ENCODE measurements around the gene EIF1AX. TPM values are rescaled to one million over a fixed set of nuclear protein-coding genes. Genes with fewer than 3 reads are reported as not detected.

EIF1AX gene
- total and polyA plus RNA-seq, 9 of the 15 experiments (the other 6 are each of a cell fraction or from before 2014, with no cell fraction given): 54.2 to 178 (median 73.5) TPM

DNA sequence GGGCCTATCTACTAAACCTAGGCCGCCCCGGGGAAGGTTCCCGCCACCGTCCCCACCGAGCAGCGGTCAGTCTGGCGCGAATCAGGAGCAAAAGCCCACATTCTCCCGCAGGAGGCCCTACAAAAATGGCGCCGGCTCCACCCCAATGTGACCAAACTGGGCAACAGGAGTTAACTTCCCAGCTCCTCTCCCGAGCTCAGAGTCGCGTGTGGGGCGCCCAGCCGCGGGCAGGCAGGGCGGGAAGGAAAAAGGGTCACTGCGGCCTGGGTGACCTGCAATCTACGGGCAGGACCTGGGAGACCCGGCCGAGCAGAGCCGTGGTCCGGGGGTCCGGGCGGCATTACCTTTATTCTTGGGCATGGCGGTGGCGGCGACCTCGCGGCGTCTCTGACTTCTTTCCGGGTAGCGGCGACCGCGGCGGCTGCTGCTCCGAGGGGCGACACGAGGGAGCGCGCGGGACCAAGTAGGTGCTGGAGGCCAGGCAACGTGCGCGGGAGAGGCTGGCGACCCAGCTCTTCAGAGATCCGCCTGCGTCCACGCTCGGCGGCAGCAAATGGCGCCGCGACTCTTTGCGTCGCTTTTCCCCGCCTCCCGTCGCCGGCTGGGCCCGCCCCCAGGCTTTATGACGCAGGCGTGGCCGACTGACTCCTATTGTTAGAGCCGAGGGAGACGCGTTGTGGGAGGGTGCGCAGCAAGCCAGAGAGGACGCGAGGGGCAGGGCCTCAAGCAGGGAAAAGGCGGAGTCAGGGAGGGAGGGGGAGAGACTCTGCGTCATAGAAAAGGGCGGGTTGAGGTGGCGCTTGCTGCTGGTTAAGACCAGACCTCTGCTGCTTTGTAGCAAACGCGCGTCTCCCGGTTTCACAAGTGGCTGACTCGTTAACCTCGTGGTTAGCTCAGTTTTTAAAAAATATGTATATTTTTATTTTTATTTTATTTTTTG is at the start of gene EIF1AX (continued):
- TF ChIP-seq, protein P1, sequence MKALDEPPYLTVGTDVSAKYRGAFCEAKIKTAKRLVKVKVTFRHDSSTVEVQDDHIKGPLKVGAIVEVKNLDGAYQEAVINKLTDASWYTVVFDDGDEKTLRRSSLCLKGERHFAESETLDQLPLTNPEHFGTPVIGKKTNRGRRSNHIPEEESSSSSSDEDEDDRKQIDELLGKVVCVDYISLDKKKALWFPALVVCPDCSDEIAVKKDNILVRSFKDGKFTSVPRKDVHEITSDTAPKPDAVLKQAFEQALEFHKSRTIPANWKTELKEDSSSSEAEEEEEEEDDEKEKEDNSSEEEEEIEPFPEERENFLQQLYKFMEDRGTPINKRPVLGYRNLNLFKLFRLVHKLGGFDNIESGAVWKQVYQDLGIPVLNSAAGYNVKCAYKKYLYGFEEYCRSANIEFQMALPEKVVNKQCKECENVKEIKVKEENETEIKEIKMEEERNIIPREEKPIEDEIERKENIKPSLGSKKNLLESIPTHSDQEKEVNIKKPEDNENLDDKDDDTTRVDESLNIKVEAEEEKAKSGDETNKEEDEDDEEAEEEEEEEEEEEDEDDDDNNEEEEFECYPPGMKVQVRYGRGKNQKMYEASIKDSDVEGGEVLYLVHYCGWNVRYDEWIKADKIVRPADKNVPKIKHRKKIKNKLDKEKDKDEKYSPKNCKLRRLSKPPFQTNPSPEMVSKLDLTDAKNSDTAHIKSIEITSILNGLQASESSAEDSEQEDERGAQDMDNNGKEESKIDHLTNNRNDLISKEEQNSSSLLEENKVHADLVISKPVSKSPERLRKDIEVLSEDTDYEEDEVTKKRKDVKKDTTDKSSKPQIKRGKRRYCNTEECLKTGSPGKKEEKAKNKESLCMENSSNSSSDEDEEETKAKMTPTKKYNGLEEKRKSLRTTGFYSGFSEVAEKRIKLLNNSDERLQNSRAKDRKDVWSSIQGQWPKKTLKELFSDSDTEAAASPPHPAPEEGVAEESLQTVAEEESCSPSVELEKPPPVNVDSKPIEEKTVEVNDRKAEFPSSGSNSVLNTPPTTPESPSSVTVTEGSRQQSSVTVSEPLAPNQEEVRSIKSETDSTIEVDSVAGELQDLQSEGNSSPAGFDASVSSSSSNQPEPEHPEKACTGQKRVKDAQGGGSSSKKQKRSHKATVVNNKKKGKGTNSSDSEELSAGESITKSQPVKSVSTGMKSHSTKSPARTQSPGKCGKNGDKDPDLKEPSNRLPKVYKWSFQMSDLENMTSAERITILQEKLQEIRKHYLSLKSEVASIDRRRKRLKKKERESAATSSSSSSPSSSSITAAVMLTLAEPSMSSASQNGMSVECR (CRISPR knock-in tag; IDR thresholded peaks at IDR 0.05): peak; percentile 32; the same call in 1 of the 2 replicates
- peak in 1 of 2 experiments; percentile 41; a peak in 1 of 4 replicates for TF ChIP-seq SRF (CRISPR knock-in tag; IDR thresholded peaks at IDR 0.05)
- TF ChIP-seq FOXP1 (CRISPR knock-in tag; IDR thresholded peaks at IDR 0.05): no peak
- TF ChIP-seq ZNF24 (IDR thresholded peaks at IDR 0.05): no peak
- TF ChIP-seq ZNF140 (CRISPR knock-in tag; IDR thresholded peaks at IDR 0.05): no peak
- no peak for TF ChIP-seq XRCC4 (IDR thresholded peaks at IDR 0.05; ENCODE audit: extremely low read depth, insufficient read depth, insufficient read length)
- TF ChIP-seq, protein P2, sequence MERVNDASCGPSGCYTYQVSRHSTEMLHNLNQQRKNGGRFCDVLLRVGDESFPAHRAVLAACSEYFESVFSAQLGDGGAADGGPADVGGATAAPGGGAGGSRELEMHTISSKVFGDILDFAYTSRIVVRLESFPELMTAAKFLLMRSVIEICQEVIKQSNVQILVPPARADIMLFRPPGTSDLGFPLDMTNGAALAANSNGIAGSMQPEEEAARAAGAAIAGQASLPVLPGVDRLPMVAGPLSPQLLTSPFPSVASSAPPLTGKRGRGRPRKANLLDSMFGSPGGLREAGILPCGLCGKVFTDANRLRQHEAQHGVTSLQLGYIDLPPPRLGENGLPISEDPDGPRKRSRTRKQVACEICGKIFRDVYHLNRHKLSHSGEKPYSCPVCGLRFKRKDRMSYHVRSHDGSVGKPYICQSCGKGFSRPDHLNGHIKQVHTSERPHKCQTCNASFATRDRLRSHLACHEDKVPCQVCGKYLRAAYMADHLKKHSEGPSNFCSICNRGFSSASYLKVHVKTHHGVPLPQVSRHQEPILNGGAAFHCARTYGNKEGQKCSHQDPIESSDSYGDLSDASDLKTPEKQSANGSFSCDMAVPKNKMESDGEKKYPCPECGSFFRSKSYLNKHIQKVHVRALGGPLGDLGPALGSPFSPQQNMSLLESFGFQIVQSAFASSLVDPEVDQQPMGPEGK (CRISPR knock-in tag; IDR thresholded peaks at IDR 0.05; ENCODE audit: borderline replicate concordance): no peak
- TF ChIP-seq, protein P3, sequence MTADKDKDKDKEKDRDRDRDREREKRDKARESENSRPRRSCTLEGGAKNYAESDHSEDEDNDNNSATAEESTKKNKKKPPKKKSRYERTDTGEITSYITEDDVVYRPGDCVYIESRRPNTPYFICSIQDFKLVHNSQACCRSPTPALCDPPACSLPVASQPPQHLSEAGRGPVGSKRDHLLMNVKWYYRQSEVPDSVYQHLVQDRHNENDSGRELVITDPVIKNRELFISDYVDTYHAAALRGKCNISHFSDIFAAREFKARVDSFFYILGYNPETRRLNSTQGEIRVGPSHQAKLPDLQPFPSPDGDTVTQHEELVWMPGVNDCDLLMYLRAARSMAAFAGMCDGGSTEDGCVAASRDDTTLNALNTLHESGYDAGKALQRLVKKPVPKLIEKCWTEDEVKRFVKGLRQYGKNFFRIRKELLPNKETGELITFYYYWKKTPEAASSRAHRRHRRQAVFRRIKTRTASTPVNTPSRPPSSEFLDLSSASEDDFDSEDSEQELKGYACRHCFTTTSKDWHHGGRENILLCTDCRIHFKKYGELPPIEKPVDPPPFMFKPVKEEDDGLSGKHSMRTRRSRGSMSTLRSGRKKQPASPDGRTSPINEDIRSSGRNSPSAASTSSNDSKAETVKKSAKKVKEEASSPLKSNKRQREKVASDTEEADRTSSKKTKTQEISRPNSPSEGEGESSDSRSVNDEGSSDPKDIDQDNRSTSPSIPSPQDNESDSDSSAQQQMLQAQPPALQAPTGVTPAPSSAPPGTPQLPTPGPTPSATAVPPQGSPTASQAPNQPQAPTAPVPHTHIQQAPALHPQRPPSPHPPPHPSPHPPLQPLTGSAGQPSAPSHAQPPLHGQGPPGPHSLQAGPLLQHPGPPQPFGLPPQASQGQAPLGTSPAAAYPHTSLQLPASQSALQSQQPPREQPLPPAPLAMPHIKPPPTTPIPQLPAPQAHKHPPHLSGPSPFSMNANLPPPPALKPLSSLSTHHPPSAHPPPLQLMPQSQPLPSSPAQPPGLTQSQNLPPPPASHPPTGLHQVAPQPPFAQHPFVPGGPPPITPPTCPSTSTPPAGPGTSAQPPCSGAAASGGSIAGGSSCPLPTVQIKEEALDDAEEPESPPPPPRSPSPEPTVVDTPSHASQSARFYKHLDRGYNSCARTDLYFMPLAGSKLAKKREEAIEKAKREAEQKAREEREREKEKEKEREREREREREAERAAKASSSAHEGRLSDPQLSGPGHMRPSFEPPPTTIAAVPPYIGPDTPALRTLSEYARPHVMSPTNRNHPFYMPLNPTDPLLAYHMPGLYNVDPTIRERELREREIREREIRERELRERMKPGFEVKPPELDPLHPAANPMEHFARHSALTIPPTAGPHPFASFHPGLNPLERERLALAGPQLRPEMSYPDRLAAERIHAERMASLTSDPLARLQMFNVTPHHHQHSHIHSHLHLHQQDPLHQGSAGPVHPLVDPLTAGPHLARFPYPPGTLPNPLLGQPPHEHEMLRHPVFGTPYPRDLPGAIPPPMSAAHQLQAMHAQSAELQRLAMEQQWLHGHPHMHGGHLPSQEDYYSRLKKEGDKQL (CRISPR knock-in tag; IDR thresholded peaks at IDR 0.05; ENCODE audit: borderline replicate concordance): no peak
- TF ChIP-seq, protein P4, sequence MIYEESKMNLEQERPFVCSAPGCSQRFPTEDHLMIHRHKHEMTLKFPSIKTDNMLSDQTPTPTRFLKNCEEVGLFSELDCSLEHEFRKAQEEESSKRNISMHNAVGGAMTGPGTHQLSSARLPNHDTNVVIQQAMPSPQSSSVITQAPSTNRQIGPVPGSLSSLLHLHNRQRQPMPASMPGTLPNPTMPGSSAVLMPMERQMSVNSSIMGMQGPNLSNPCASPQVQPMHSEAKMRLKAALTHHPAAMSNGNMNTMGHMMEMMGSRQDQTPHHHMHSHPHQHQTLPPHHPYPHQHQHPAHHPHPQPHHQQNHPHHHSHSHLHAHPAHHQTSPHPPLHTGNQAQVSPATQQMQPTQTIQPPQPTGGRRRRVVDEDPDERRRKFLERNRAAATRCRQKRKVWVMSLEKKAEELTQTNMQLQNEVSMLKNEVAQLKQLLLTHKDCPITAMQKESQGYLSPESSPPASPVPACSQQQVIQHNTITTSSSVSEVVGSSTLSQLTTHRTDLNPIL (CRISPR knock-in tag; IDR thresholded peaks at IDR 0.05): no peak
- no peak for TF ChIP-seq MBD2 (IDR thresholded peaks at IDR 0.05; ENCODE audit: borderline replicate concordance, low read depth)
